HepG2 (cell line): ENCODE results near the gene ME3.

Experiments used
- SAFB2 ChIP-seq: sonication (generic); formaldehyde crosslinking; IDR thresholded peaks from 2 replicates; pipeline ENCODE4 v1.5.1; 2020; ENCODE audit warnings: missing genetic modification reagents, low read depth, mild to moderate bottlenecking, borderline replicate concordance
- ZFP82 ChIP-seq: sonication (generic); formaldehyde crosslinking; IDR thresholded peaks from 2 replicates; pipeline ENCODE4 v1.5.1; 2020; ENCODE audit warnings: mild to moderate bottlenecking, missing genetic modification reagents, borderline replicate concordance
- ZNF496 ChIP-seq: sonication (generic); formaldehyde crosslinking; IDR thresholded peaks from 2 replicates; pipeline ENCODE4 v1.8.1; 2023; ENCODE audit warnings: mild to moderate bottlenecking, moderate library complexity, missing genetic modification reagents; ENCODE audit not compliant: insufficient replicate concordance
- TF ChIP-seq, protein P1 (sequence below): sonication (generic); formaldehyde crosslinking; IDR thresholded peaks from 2 replicates; pipeline ENCODE4 v1.5.0; 2020; ENCODE audit warnings: mild to moderate bottlenecking, missing genetic modification reagents, moderate library complexity

DNA sequence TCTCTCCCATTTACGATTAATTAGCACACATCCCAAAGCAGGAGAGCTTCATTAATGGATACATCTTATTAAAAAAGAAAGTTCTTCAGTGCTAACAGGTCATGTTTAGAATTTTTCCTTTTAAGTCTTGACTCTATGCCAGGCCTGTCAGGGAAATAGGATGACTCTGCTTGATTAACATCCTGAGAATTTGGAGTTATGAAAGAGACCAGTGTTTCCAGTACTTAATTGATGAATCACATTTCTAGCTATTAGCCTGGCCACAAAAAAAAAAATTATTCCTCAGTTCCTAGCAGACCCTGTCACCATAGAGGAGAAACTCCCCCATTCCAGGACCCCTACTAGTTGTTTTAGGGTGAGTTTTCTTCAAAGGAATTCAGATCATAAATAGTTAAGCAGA lies 23.6 kb upstream of the ME3 start:
- TF ChIP-seq SAFB2 (CRISPR knock-in tag) (no peak), ZFP82 (CRISPR knock-in tag) (no peak), ZNF496 (CRISPR knock-in tag) (no peak)
- TF ChIP-seq, protein P1, sequence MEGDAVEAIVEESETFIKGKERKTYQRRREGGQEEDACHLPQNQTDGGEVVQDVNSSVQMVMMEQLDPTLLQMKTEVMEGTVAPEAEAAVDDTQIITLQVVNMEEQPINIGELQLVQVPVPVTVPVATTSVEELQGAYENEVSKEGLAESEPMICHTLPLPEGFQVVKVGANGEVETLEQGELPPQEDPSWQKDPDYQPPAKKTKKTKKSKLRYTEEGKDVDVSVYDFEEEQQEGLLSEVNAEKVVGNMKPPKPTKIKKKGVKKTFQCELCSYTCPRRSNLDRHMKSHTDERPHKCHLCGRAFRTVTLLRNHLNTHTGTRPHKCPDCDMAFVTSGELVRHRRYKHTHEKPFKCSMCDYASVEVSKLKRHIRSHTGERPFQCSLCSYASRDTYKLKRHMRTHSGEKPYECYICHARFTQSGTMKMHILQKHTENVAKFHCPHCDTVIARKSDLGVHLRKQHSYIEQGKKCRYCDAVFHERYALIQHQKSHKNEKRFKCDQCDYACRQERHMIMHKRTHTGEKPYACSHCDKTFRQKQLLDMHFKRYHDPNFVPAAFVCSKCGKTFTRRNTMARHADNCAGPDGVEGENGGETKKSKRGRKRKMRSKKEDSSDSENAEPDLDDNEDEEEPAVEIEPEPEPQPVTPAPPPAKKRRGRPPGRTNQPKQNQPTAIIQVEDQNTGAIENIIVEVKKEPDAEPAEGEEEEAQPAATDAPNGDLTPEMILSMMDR: no peak
